Lower leg skin (tissue), 4 donors: Measurements from ENCODE around the gene ACYP2. TPM values are rescaled to one million over a fixed set of nuclear protein-coding genes. Genes with fewer than 3 reads are reported as not detected.

Experiments
- DNase-seq, 2 donors: peaks; one replicate each; pipeline ENCODE4 v3.0.0-alpha.2; 2019; ENCODE audit warnings: low spot score in 2 of 2
- H3K4me3 ChIP-seq: fragments of 200-600 bp; sonication (generic); 2 replicates; pipeline ENCODE4 v1.5.1; 2017; ENCODE audit warnings: mild to moderate bottlenecking, low read depth; ENCODE audit not compliant: poor library complexity, severe bottlenecking
- CTCF ChIP-seq, 3 donors: fragments of 450-650 bp; IDR thresholded peaks; one replicate each; pipeline ENCODE4 v1.5.1; 2016; ENCODE audit warnings: antibody characterized with exemption in 3 of 3, mild to moderate bottlenecking in 3 of 3, moderate library complexity in 2 of 3
- POLR2A ChIP-seq, 2 donors: fragments of 450-650 bp; IDR thresholded peaks; one replicate each; pipeline ENCODE4 v1.6.1; 2016 to 2017; ENCODE audit warnings: antibody characterized with exemption in 2 of 2, mild to moderate bottlenecking in 1 of 2, moderate library complexity in 1 of 2
- WGBS, 2 donors: methylation state at CpG; one replicate each; pipeline ENCODE4 v1.1.5; 2018; 5-methylcytosine and 5-hydroxymethylcytosine counted together
- intact Hi-C: fragments of 100-400 bp; cut with DNase I; formaldehyde crosslinking; loops from one replicate; pipeline ENCODE4 v1.15.0; 2023; ENCODE audit warnings: low total_unique reads
- total RNA-seq, 4 donors: library from RNA; depleted of rRNA; stranded (reverse); fragments of >200 nt; gene quantifications; one replicate each; pipeline ENCODE4 v1.1.0, GENCODE V29; 2016

Gene ACYP2
- total RNA-seq, 4 donors from 2014 or later = 11.4 to 15.6 (median 12.5) TPM

GRCh38 chr2:54100772-54101171 is 14.6 kb upstream of the ACYP2 start:
- intact Hi-C loops = no loop called here
- 91 to 96% methylated on average over 2 of the region's 2 CpGs for WGBS, 2 donors
- DNase-seq = no peak
- no peak overlapping the region for H3K4me3 ChIP-seq
- no peak for TF ChIP-seq POLR2A (IDR thresholded peaks at IDR 0.05)
- no peak for TF ChIP-seq CTCF (IDR thresholded peaks at IDR 0.05)

- no peak for DNase-seq
- TF ChIP-seq CTCF (IDR thresholded peaks at IDR 0.05) (no peak), POLR2A (IDR thresholded peaks at IDR 0.05) (no peak)
- intact Hi-C loops = no loop called here
- WGBS, 2 donors = 6 to 7% methylated on average over 3 of the region's 3 CpGs
- no peak overlapping the region for H3K4me3 ChIP-seq
Observed at GRCh38 chr2:54103454-54104314, 11.7 kb upstream of the ACYP2 start.

- intact Hi-C loops = no loop called here
Observed at GRCh38 chr2:54106631-54107454, 8.6 kb upstream of the ACYP2 start.

GRCh38 chr2:54107455-54107764 is 8.0 kb upstream of the ACYP2 start:
- DNase-seq = no peak
- no peak for TF ChIP-seq POLR2A (IDR thresholded peaks at IDR 0.05)
- TF ChIP-seq CTCF (IDR thresholded peaks at IDR 0.05) = no peak
- intact Hi-C loops = no loop called here
- H3K4me3 ChIP-seq = no peak overlapping the region
- 82 to 96% methylated on average over 2 of the region's 2 CpGs for WGBS, 2 donors

More at GRCh38 chr2:54106631-54107454, 8.6 kb upstream of the ACYP2 start:
- 56 to 68% methylated on average over 12 of the region's 12 CpGs for WGBS, 2 donors
- DNase-seq = no peak
- H3K4me3 ChIP-seq = no peak overlapping the region
- no peak for TF ChIP-seq POLR2A (IDR thresholded peaks at IDR 0.05)
- peak in 1 of 3 donors; percentile 27 for TF ChIP-seq CTCF (IDR thresholded peaks at IDR 0.05)

GRCh38 chr2:54107903-54108615 is 7.4 kb upstream of the ACYP2 start:
- WGBS, 2 donors = 70 to 79% methylated on average over 10 of the region's 10 CpGs
- H3K4me3 ChIP-seq = no peak overlapping the region
- intact Hi-C loops = no loop called here
- TF ChIP-seq POLR2A (IDR thresholded peaks at IDR 0.05) (no peak), CTCF (IDR thresholded peaks at IDR 0.05) (no peak)
- DNase-seq = no peak
